HepG2 (cell line): Measurements from ENCODE around the gene GTF2F1. TPM values are rescaled to one million over a fixed set of nuclear protein-coding genes. Genes with fewer than 3 reads are reported as not detected.

Source experiments
- ATAC-seq: fragments of 200-7000 bp; cut with Tn5 transposase; 3 replicates; pipeline ENCODE4 v1.9.1; 2020; ENCODE audit warnings: mild to moderate bottlenecking, moderate library complexity
- BruUV-seq: library from RNA; stranded (reverse); fragments of 400-500 nt; replicated peaks from 2 replicates; lab custom pipeline; 2021; lab: Mats Ljungman, UMichigan
- CTCF ChIA-PET: fragments of 300-600 bp; formaldehyde crosslinking; extraction: SDS; loops from one replicate; lab custom pipeline; 2021; ENCODE audit warnings: low total read pairs, inconsistent platforms, low intra/inter-chr PET ratio; lab: Yijun Ruan, JAX
- POLR2A ChIA-PET: fragments of 350-600 bp; sonication (Branson Sonifier 250); formaldehyde crosslinking; loops from one replicate; lab custom pipeline; 2020; ENCODE audit warnings: antibody characterized with exemption, inconsistent platforms; lab: Yijun Ruan, JAX
- DNase-seq: peaks from one replicate; pipeline ENCODE4 v3.0.0-alpha.2; 2015; ENCODE audit warnings: low spot score
- FAIRE-seq: peaks from 3 replicates; lab custom pipeline; 2011; peaks lifted over from hg19 to GRCh38; lab: Jason Lieb, UNC
- H2AFZ ChIP-seq: one replicate; pipeline ENCODE4 v1.6.1; 2011; ENCODE audit warnings: low read length, inconsistent platforms
- H3K27ac ChIP-seq: fragments of 300-600 bp; 3 replicates; pipeline ENCODE4 v1.8.0; 2011; ENCODE audit warnings: mixed run types, mild to moderate bottlenecking, mixed read lengths, low read length, inconsistent platforms; ENCODE audit not compliant: insufficient read depth; ENCODE audit errors: extremely low read length
- H3K27me3 ChIP-seq, 2 experiments: fragments of 200-600 bp in 1 of 2; 2 replicates in 1 of 2; 3 replicates in 1 of 2; pipeline versions ENCODE4 v1.6.0 to v1.8.0; 2011; ENCODE audit warnings: low read length in 2 of 2, mild to moderate bottlenecking in 2 of 2, moderate library complexity in 2 of 2, inconsistent platforms in 1 of 2; ENCODE audit not compliant: insufficient read depth in 2 of 2, control insufficient read depth in 1 of 2
- H3K36me3 ChIP-seq, 2 experiments: fragments of 200-600 bp in 1 of 2; replicated peaks in 1 of 2; 2 replicates in 1 of 2; 3 replicates in 1 of 2; pipeline versions ENCODE4 v1.5.1 to v1.8.0; 2011; ENCODE audit warnings: low read length in 2 of 2, inconsistent platforms in 1 of 2; ENCODE audit not compliant: insufficient read depth in 2 of 2, control insufficient read depth in 1 of 2
- H3K4me1 ChIP-seq: 2 replicates; pipeline ENCODE4 v1.5.1; 2012; ENCODE audit warnings: low read length, inconsistent platforms; ENCODE audit not compliant: insufficient read depth
- H3K4me2 ChIP-seq: 2 replicates; pipeline ENCODE4 v1.6.0; 2011; ENCODE audit warnings: low read depth, low read length, inconsistent platforms
- H3K4me3 ChIP-seq, 3 experiments: fragments of 200-600 bp in 1 of 3; sonication (generic), shearing (Covaris generic) in 1 of 3; replicated peaks in 1 of 3; 2 replicates each; pipeline ENCODE4 v1.5.1; 2011 to 2016; ENCODE audit warnings: low read length in 3 of 3, inconsistent platforms in 2 of 3, low read depth in 2 of 3, mild to moderate bottlenecking in 2 of 3, control low read depth in 1 of 3, mixed read lengths in 1 of 3; ENCODE audit not compliant: insufficient read depth in 1 of 3
- H3K79me2 ChIP-seq: one replicate; pipeline ENCODE4 v1.6.1; 2011; ENCODE audit warnings: low read length, inconsistent platforms; ENCODE audit not compliant: insufficient read depth
- H3K9ac ChIP-seq: 2 replicates; pipeline ENCODE4 v1.6.0; 2011; ENCODE audit warnings: mild to moderate bottlenecking, low read depth, low read length, inconsistent platforms; ENCODE audit not compliant: insufficient read depth
- H3K9me3 ChIP-seq: 2 replicates; pipeline ENCODE4 v1.5.1; 2012; ENCODE audit warnings: mild to moderate bottlenecking, low read length
- H4K20me1 ChIP-seq: 2 replicates; pipeline ENCODE4 v1.6.0; 2011; ENCODE audit warnings: inconsistent platforms, mild to moderate bottlenecking, low read length, moderate library complexity; ENCODE audit not compliant: insufficient read depth
- AGO2 ChIP-seq: fragments of 200-400 bp; formaldehyde crosslinking; optimal IDR thresholded peaks from 2 replicates; pipeline ENCODE3; 2017; ENCODE audit warnings: mild to moderate bottlenecking, low read depth, low read length, moderate library complexity
- ZNF407 ChIP-seq: sonication (generic); formaldehyde crosslinking; IDR thresholded peaks from one replicate; pipeline ENCODE4 v1.5.1; 2020; ENCODE audit warnings: mild to moderate bottlenecking, missing genetic modification reagents; ENCODE audit errors: not compliant biosample characterization
- WGBS: methylation state at CpG from one replicate; pipeline ENCODE4 v1.1.6; 2017; ENCODE audit warnings: low lambda C conversion rate; 5-methylcytosine and 5-hydroxymethylcytosine counted together
- in situ Hi-C: cut with HindIII; loops from 2 replicates; pipeline ENCODE4 v1.10.0; 2017; ENCODE audit warnings: low pct_unique_long_range_greater_than_20kb; ENCODE audit not compliant: extremely low pct_ligation_motif_present
- intact Hi-C: fragments of 100-400 bp; cut with micrococcal nuclease; formaldehyde crosslinking; loops from one replicate; pipeline ENCODE4 v1.10.0; 2022; ENCODE audit not compliant: unreplicated experiment
- polyA plus RNA-seq, 8 experiments: library from polyadenylated mRNA; depleted of rRNA in 3 of 8; stranded (reverse) in 7 of 8; unstranded in 1 of 8; fragments of >200 nt; fragmentation: Illumina TruSeq in 4 of 8; extraction: Trizol in 4 of 8; gene quantifications; 2 replicates each; pipeline versions ENCODE4 v1.2.1 to v1.2.3, GENCODE V29; 2011 to 2016; ENCODE audit warnings: low read depth in 4 of 8, missing spikeins in 1 of 8, mixed read lengths in 1 of 8; ENCODE audit not compliant: insufficient read depth in 1 of 8
- total RNA-seq, 5 experiments: library from RNA; depleted of rRNA; stranded (reverse); fragments of >200 nt; fragmentation: Illumina TruSeq; extraction: Trizol; gene quantifications; 2 replicates each; pipeline ENCODE4 v1.2.3, GENCODE V29; 2016; ENCODE audit warnings: low read depth in 1 of 5

The GTF2F1 gene
- total and polyA plus RNA-seq, 2 of the 13 experiments (the other 11 are each of a cell fraction or from before 2014, with no cell fraction given): 27.8 to 34.1 TPM

DNA sequence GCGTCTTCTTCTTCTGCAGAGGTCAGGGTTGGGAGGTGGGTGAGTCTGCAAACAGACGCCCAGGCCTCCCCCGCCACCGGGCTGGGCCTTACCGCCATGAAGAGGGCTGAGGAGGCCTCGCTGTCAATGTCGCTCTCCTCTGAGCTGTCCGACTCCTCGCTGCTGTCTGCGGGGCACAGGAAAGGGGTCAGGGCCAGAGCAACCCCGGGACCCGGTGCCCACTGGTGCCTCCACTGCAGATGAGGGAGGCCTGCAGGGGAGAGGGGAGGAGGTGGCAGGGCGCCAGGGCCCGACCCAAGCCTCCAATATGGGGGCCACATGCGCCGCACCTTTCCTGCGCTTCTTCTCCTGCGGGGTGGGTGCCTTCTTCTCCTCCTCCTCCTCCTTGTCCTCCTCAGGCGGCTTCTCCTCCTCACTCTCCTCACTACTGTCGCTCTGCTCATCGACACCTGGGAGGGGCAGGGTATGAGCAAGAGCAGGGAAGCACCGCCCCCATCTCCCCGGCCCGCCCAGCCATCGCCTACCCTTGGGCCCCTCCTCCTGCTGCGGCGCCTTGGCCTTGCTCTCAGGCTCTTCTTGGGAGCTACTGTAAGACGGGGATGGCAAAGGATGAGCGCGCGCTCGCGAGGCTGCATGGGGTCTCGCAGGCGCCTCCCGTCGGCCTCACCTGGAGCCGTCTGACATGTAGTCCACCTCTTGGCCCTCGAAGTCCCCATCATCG, 11.8 kb downstream of the GTF2F1 start:
- H3K27ac ChIP-seq: no peak overlapping the region
- BruUV-seq: no TSS peak
- no peaks in the 10 kb centered on the region for H3K4me1 ChIP-seq
- H3K9ac ChIP-seq: no peak overlapping the region
- H3K79me2 ChIP-seq: no peaks in the 10 kb centered on the region
- H3K4me3 ChIP-seq: no peak overlapping the region
- no peak overlapping the region for H2AFZ ChIP-seq
- no peak for DNase-seq
- in situ Hi-C loops: no loop called here
- ChIA-PET CTCF (no interaction called here), POLR2A (no interaction called here)
- H3K4me2 ChIP-seq: no peak overlapping the region
- intact Hi-C loops: no loop called here
- H3K27me3 ChIP-seq: no peaks in the 10 kb centered on the region
- H4K20me1 ChIP-seq: peaks cover 3% of the 10 kb centered on the region; the same call in 1 of the 2 replicates
- H3K36me3 ChIP-seq: peaks cover 17 to 51% of the 10 kb centered on the region in 2 experiments
- no peak for FAIRE-seq
- H3K9me3 ChIP-seq: no peaks in the 10 kb centered on the region
- TF ChIP-seq ZNF407 (CRISPR knock-in tag) (no peak), AGO2 (peak; percentile 36)
- no peak for ATAC-seq
- 98% methylated on average over 37 of the region's 40 CpGs for WGBS
